Lower lobe of right lung (tissue), 2 donors: Measurements from ENCODE around the gene CACNA1B. TPM values are rescaled to one million over a fixed set of nuclear protein-coding genes. Genes with fewer than 3 reads are reported as not detected.

Experiments
- ATAC-seq, 2 donors: fragments of 200-7000 bp; cut with Tn5 transposase; one replicate each; pipeline ENCODE4 v1.9.1; 2020 to 2022; ENCODE audit warnings: mild to moderate bottlenecking in 2 of 2, moderate library complexity in 2 of 2
- DNase-seq: peaks from one replicate; pipeline ENCODE4 v3.0.0-alpha.2; 2020
- H3K27ac ChIP-seq: fragments of 200-600 bp; one replicate; pipeline ENCODE4 v1.8.0; 2022
- H3K27me3 ChIP-seq: fragments of 200-600 bp; one replicate; pipeline ENCODE4 v1.8.0; 2022; ENCODE audit warnings: low read depth
- H3K36me3 ChIP-seq: fragments of 200-600 bp; one replicate; pipeline ENCODE4 v1.8.0; 2022; ENCODE audit warnings: mild to moderate bottlenecking
- H3K4me1 ChIP-seq: fragments of 200-600 bp; one replicate; pipeline ENCODE4 v1.8.0; 2022
- H3K4me3 ChIP-seq: fragments of 200-600 bp; one replicate; pipeline ENCODE4 v1.8.0; 2022; ENCODE audit warnings: mild to moderate bottlenecking
- H3K9me3 ChIP-seq: fragments of 200-600 bp; one replicate; pipeline ENCODE4 v1.8.0; 2022
- intact Hi-C: fragments of 100-400 bp; cut with DNase I; formaldehyde crosslinking; loops from one replicate; pipeline ENCODE4 v1.11.0; 2022
- total RNA-seq: library from RNA; stranded (reverse); fragmentation: NEBNext Ultra II Directional; extraction: Animal tissue kit (Norgen Biotek cat#: 25700); gene quantifications from one replicate; pipeline ENCODE4 v1.2.1, GENCODE V29; 2021
- TF ChIP-seq, protein P1 (sequence below): fragments of 200-600 bp; IDR thresholded peaks from one replicate; pipeline ENCODE4 v1.8.0; 2022; ENCODE audit warnings: antibody characterized with exemption, mild to moderate bottlenecking
- donor health status: DM: no; HTN: yes; CAD: no; lungs with severe emphysema.

CACNA1B gene
- total RNA-seq, 1 donor from 2014 or later, result 0.06 TPM

- Histone ChIP-seq H3K27ac (no peak overlapping the region), H3K4me3 (no peak overlapping the region), H3K36me3 (no peaks in the 10 kb centered on the region), H3K27me3 (no peaks in the 10 kb centered on the region), H3K9me3 (peaks cover 20% of the 10 kb centered on the region), H3K4me1 (no peaks in the 10 kb centered on the region)
- no peak for ATAC-seq
- TF ChIP-seq, protein P1, sequence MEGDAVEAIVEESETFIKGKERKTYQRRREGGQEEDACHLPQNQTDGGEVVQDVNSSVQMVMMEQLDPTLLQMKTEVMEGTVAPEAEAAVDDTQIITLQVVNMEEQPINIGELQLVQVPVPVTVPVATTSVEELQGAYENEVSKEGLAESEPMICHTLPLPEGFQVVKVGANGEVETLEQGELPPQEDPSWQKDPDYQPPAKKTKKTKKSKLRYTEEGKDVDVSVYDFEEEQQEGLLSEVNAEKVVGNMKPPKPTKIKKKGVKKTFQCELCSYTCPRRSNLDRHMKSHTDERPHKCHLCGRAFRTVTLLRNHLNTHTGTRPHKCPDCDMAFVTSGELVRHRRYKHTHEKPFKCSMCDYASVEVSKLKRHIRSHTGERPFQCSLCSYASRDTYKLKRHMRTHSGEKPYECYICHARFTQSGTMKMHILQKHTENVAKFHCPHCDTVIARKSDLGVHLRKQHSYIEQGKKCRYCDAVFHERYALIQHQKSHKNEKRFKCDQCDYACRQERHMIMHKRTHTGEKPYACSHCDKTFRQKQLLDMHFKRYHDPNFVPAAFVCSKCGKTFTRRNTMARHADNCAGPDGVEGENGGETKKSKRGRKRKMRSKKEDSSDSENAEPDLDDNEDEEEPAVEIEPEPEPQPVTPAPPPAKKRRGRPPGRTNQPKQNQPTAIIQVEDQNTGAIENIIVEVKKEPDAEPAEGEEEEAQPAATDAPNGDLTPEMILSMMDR, result no peak
- DNase-seq, result no peak
- intact Hi-C loops, result no loop called here
Measured at GRCh38 chr9:137943655-137944054, 66.1 kb downstream of the CACNA1B start.

DNA sequence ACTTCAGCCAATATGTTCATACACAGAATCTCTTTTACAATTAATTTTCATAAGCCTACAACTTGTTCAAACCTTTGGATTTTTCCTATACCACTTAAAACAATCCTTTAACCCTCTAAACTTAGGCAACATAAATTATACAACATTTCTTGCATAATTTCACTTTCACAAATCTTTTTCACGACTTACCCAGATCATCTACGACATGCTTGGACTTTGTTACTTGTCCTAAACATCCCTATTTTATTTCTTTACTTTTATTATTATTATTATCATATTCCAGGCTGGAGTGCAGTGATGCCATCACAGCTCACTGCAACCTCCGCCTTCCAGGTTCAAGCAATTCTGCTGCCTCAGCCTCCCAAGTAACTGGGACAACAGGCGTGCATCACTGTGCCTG is 68.0 kb downstream of the CACNA1B start:
- ATAC-seq (no peak), DNase-seq (no peak)
- Histone ChIP-seq H3K27me3 (no peaks in the 10 kb centered on the region), H3K36me3 (no peaks in the 10 kb centered on the region), H3K4me3 (no peak overlapping the region), H3K27ac (no peak overlapping the region), H3K9me3 (peaks cover 20% of the 10 kb centered on the region), H3K4me1 (no peaks in the 10 kb centered on the region)
- intact Hi-C loops, result no loop called here
- TF ChIP-seq, protein P1, result no peak

- Histone ChIP-seq H3K27me3 (no peaks in the 10 kb centered on the region), H3K27ac (no peak overlapping the region), H3K4me1 (no peaks in the 10 kb centered on the region), H3K36me3 (no peaks in the 10 kb centered on the region), H3K9me3 (peaks cover 20% of the 10 kb centered on the region), H3K4me3 (no peak overlapping the region)
- TF ChIP-seq, protein P1, result no peak
- no peak for ATAC-seq
- intact Hi-C loops, result no loop called here
- no peak for DNase-seq
Measured at GRCh38 chr9:137946993-137947392, 69.4 kb downstream of the CACNA1B start.

- H3K27me3 ChIP-seq, result no peaks in the 10 kb centered on the region
- intact Hi-C loops, result no loop called here
- H3K27ac ChIP-seq, result no peak overlapping the region
- DNase-seq (no peak), ATAC-seq (no peak)
- no peaks in the 10 kb centered on the region for H3K36me3 ChIP-seq
- no peak overlapping the region for H3K4me3 ChIP-seq
- no peaks in the 10 kb centered on the region for H3K4me1 ChIP-seq
- peaks cover 20% of the 10 kb centered on the region for H3K9me3 ChIP-seq
- TF ChIP-seq, protein P1, result no peak
Measured at GRCh38 chr9:137948642-137949041, 71.1 kb downstream of the CACNA1B start.

GRCh38 chr9:137949260-137949659 is 71.7 kb downstream of the CACNA1B start:
- Histone ChIP-seq H3K4me3 (no peak overlapping the region), H3K27me3 (no peaks in the 10 kb centered on the region), H3K36me3 (no peaks in the 10 kb centered on the region), H3K9me3 (peaks cover 16% of the 10 kb centered on the region), H3K27ac (no peak overlapping the region), H3K4me1 (no peaks in the 10 kb centered on the region)
- DNase-seq (no peak), ATAC-seq (no peak)
- intact Hi-C loops, result no loop called here
- TF ChIP-seq, protein P1, result no peak

GRCh38 chr9:137951107-137951506 is 73.5 kb downstream of the CACNA1B start:
- Histone ChIP-seq H3K9me3 (peaks cover 2% of the 10 kb centered on the region), H3K4me1 (no peaks in the 10 kb centered on the region), H3K36me3 (no peaks in the 10 kb centered on the region), H3K27me3 (no peaks in the 10 kb centered on the region), H3K4me3 (no peak overlapping the region), H3K27ac (no peak overlapping the region)
- ATAC-seq (no peak), DNase-seq (no peak)
- intact Hi-C loops, result no loop called here
- TF ChIP-seq, protein P1, result no peak
